ENCODE data around the gene DUSP8.

- TF ChIP-seq, protein P1, sequence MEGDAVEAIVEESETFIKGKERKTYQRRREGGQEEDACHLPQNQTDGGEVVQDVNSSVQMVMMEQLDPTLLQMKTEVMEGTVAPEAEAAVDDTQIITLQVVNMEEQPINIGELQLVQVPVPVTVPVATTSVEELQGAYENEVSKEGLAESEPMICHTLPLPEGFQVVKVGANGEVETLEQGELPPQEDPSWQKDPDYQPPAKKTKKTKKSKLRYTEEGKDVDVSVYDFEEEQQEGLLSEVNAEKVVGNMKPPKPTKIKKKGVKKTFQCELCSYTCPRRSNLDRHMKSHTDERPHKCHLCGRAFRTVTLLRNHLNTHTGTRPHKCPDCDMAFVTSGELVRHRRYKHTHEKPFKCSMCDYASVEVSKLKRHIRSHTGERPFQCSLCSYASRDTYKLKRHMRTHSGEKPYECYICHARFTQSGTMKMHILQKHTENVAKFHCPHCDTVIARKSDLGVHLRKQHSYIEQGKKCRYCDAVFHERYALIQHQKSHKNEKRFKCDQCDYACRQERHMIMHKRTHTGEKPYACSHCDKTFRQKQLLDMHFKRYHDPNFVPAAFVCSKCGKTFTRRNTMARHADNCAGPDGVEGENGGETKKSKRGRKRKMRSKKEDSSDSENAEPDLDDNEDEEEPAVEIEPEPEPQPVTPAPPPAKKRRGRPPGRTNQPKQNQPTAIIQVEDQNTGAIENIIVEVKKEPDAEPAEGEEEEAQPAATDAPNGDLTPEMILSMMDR (tag by site-specific recombination; IDR thresholded peaks at IDR 0.05), result no peak
- TF ChIP-seq YY1 (tag by site-specific recombination; IDR thresholded peaks at IDR 0.05), result no peak
- no peak for TF ChIP-seq ZNF324 (tag by site-specific recombination; IDR thresholded peaks at IDR 0.05)
- no peak for TF ChIP-seq ZNF561 (tag by site-specific recombination; IDR thresholded peaks at IDR 0.05; ENCODE audit: borderline replicate concordance)
- no peak for TF ChIP-seq ZNF558 (tag by site-specific recombination; IDR thresholded peaks at IDR 0.05)
These were observed 40.5 kb downstream of the DUSP8 start for GRCh38 chr11:1531449-1532013.
